Measurements from ENCODE around the gene LSM14A.
A peak's percentile ranks its signal among the peaks of the same experiment; 100 is the strongest.

- TF ChIP-seq ZFP37 (tag by site-specific recombination; IDR thresholded peaks at IDR 0.05), result peak; percentile 56; the same call in 1 of the 2 replicates
- TF ChIP-seq ZNF513 (tag by site-specific recombination; IDR thresholded peaks at IDR 0.05), result no peak
- no peak for TF ChIP-seq SCRT1 (tag by site-specific recombination; IDR thresholded peaks at IDR 0.05; ENCODE audit: borderline replicate concordance)
- no peak for TF ChIP-seq ZNF580 (tag by site-specific recombination; IDR thresholded peaks at IDR 0.05)
- no peak for TF ChIP-seq YY1 (tag by site-specific recombination; IDR thresholded peaks at IDR 0.05)
- TF ChIP-seq ZNF146 (tag by site-specific recombination; IDR thresholded peaks at IDR 0.05), result no peak
- no peak for TF ChIP-seq ZNF473 (tag by site-specific recombination; IDR thresholded peaks at IDR 0.05)
- no peak for TF ChIP-seq ZBTB8A (tag by site-specific recombination; IDR thresholded peaks at IDR 0.05)
- TF ChIP-seq ZNF398 (tag by site-specific recombination; IDR thresholded peaks at IDR 0.05), result no peak
- TF ChIP-seq KLF9 (tag by site-specific recombination; IDR thresholded peaks at IDR 0.05; ENCODE audit: low read depth), result peak; percentile 39
- no peak for TF ChIP-seq ZNF16 (tag by site-specific recombination; IDR thresholded peaks at IDR 0.05; ENCODE audit: low read depth)
- TF ChIP-seq ZNF324 (tag by site-specific recombination; IDR thresholded peaks at IDR 0.05), result no peak; the same call in 1 of the 2 replicates
- no peak for TF ChIP-seq ZFP3 (tag by site-specific recombination; IDR thresholded peaks at IDR 0.05; ENCODE audit: low read depth)
- no peak for TF ChIP-seq CTCF (tag by site-specific recombination; IDR thresholded peaks at IDR 0.05)
These were observed 60.5 kb downstream of the LSM14A start for GRCh38 chr19:34232566-34233481.
